Stimulated activated CD4-positive, alpha-beta T cell treated with anti-CD3 and anti-CD28 coated beads, Interleukin-1b, Interleukin-23, amount 100 ng/mL, for 1 hour (primary cell): ENCODE results near the gene C20orf202.

ENCODE experiments used
- DNase-seq, 2 donors: peaks; one replicate each; pipeline ENCODE4 v3.0.0-alpha.2; 2020; ENCODE audit warnings: low read depth in 2 of 2

Gene C20orf202

GRCh38 chr20:1202762-1203504 lies at the start of gene C20orf202:
Gene C20orf202, plus strand, starts transcription at chr20:1203454. Its CDS starts 132 bp downstream, at chr20:1203586.
- DNase-seq, result no peak

- no peak for DNase-seq
Measured at GRCh38 chr20:1154226-1154625, 49.0 kb upstream of the C20orf202 start.

GRCh38 chr20:1154691-1155090 lies 48.6 kb upstream of the C20orf202 start:
- no peak for DNase-seq

DNA sequence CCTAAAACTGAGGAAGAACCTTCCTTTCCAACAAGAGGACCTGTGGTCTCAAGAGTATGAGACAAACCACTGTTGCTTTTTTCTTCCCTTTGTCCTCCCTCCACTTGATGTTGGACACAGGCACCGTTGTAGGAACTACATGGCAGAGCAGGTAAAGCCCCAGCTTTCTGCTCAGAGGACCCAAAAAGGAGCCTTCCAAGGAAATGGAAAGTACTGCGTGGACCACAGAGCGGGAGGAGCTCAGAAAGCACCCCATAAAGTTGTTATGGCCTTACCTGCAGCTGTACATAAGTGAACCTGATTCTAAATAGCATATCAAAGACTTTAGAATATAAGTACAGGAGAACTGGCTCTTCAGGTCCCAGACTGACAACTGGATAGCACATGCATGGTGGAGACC lies 47.9 kb upstream of the C20orf202 start:
- DNase-seq, result no peak

- DNase-seq, result no peak
Measured at GRCh38 chr20:1160496-1160895, 42.8 kb upstream of the C20orf202 start.

DNA sequence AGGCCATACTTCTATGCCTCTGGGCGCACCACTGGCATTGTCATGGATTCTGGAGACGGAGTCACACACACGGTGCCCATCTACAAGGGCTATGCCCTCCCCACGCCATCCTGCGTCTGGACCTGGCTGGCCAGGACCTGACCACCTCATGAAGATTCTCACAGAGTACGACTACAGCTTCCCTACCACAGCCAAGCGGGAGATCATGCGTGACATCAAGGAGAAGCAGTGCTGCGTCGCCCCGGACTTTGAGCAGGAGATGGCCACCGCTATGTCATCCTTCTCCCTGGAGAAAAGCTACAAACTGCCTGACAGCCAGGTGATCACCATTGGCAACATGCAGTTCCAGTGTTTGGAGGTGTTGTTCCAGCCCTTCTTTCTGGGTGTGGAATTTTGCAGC lies 42.3 kb upstream of the C20orf202 start:
- no peak for DNase-seq

DNA sequence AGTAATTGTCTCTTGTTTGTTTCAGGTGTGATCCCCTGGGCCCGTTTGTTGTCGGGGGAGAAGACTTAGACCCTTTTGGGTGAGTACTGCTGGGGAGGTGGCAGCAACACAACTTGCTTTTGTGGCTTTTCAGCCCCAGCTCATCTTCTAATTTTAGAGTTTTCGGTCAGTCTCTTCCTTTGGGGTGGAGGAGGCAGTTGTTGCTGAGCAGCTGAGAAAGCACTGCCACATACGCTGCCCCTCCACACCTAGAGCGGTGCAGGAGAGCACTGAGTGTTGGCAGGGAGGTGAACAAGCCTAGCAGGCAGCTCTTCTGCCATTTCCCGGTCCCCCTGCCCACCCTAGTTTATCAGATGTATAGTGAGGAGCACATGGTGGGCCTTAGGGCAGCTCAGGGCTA lies 40.1 kb upstream of the C20orf202 start:
- DNase-seq, result no peak

DNA sequence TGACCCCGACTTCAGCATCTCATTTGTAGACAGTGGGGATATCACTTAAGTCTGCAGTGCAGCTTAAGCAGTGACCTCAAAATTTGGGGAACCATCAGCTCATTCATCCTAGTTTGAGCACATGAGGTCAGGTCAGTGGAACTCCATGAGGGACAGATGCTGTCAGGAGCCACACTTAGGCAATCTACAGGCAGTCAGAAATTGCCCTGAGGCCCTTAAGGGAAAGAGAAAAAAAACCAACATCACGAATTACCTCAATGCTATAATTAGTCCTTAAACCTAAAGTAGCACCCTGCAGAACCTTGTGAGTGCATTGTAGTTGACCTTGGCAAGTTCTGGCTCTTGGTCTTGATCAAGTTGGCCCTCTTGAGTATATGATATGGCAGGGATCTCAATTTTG lies 39.6 kb upstream of the C20orf202 start:
- DNase-seq, result no peak

GRCh38 chr20:1164871-1165270 lies 38.4 kb upstream of the C20orf202 start:
- no peak for DNase-seq

DNA sequence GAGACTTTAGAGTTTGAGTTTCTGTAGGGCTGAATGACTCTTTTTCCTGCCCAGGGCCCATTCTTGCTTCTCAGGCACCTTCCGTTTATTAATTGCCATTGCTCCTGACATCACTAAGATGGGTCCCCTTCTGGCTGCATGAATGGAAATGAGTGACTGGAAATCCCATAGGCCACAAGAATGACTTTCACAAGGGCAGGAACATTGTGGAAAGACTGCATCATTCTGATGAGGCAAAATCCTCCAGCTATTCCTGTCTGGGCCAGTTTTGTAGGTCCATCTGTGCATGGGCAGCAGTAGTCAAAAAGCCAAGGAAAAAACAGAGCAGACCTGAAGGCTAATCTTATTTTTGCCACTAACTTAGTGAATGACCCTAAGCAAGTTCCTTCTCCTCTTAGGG lies 37.7 kb upstream of the C20orf202 start:
- no peak for DNase-seq

DNA sequence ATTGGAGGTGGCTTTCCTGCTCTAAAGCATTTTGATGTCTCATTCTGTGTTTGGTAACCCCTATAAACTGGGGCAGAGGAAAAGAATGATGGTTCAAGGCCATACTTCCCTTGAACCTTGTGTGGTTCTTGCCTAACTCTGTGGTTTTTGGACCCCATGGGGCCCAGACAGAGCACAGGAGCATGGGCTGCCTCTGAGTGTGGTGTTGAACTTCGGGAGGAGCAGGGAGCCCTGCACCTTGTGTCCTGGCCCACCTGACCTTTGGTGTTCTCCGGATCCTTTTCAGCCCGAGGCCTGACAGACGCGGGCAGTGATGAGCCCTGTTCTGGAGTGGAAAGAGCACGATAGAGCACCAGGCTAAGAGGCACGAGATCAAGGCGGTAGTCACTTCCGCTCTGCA lies 37.3 kb upstream of the C20orf202 start:
- DNase-seq, result no peak

- DNase-seq, result no peak
Measured at GRCh38 chr20:1166948-1167720, 36.1 kb upstream of the C20orf202 start.

DNA sequence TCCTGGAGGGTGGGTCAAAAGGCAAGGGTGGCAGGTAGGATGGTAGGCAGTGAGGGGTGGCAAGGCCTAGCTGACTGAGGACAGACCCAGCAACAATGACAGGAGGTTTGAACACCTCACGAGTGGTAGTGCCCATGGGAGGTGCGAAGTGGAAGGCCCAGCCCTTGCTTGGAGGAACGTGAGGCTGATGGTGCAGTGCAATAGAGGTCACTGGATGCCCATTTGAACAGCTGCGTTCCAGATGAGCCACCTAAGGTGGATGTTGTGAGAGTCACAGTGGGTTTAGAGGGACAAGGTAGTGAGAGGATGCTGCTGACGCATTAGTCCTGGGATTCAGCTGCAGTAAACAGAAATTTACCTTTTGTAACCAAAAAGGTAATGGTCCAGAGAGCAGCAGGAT lies 34.0 kb upstream of the C20orf202 start:
- no peak for DNase-seq

DNA sequence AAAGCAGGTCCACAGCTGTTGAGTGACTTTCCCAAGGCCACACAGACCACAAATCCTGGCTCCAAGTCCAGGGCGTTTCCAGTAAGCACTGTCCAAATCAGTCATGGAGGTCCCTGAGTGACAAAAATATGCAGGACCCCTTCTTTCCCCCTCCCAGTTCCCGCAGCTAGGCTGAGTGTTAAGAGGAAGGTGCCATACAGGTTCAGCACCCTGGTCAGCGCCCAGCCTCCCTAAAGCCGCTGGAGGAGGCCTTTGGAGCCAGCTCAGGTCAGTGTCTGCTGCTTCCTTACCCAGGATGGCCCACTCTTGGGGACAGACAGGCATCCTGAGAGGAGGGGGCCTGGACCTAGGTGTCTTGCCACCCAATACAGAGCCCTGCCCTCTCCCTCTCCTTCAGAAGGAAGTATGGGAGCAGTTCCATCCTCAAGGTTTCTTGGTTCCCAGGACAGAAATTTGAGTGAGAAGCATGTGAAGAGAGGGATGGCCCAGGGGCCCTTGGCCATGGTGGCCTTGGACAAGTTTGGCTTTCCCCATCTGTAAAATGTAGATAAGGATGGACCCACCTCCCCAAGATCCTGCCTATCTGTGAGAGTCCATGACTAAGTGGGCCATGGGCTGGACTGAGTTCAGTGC lies 31.7 kb upstream of the C20orf202 start:
- no peak for DNase-seq

DNA sequence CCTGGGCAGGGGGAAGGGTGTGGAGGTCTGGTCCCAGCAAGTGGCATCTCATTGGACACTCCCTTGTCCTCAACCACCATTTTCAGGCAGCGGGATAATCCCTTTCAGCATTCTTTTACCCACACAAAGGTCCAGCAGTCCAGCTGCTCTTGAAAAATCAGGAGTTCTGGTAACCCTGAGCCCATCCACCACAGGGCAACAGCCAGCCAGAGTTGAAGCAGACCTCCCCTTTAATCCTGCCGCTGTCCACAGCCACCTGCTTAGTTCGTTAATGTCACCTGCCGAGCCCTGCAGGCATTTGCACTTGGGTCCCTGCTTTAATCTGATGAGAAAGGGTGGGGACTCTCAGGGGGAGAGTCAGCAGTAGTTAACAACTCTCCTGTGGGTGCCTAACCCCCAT lies 29.6 kb upstream of the C20orf202 start:
- DNase-seq, result no peak

DNA sequence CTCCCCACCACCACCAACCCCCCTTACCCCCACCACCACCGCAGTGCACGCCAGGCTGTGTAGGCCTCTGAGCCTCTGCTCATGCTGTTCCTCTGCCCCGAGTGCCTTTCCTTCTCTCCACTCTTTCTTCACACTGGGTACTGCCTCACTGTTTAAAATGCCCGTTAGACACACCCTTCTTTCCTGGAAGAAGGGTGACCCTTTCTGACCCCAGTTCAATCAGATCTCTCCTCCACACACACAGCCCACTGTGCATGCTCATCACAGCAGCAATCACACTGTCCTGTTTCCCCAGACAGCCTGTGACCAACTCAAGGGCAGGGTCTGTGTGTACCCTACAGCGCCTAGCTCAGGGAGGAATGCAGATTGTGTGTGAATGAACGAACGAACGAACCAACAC lies 28.5 kb upstream of the C20orf202 start:
- DNase-seq, result no peak

DNA sequence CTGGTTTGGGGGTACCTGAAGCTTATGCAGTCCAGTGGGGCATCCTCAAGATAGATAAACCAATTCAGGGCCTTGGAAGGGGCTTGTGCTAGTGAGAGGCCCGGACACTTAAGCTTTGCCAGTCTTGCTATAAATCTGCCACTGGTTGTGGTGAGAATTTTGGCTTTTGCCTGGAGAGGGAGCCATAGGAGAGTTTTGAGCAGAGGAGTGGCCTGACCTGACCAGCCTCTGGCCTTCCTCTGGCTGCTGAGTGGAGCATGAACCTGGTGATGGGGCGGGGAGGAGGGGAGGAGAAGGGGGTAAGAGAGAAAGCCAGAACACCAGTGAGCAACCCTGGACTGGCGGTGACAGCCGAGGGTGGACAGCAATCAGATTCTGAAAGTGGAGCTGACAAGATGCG lies 25.6 kb upstream of the C20orf202 start:
- no peak for DNase-seq

DNA sequence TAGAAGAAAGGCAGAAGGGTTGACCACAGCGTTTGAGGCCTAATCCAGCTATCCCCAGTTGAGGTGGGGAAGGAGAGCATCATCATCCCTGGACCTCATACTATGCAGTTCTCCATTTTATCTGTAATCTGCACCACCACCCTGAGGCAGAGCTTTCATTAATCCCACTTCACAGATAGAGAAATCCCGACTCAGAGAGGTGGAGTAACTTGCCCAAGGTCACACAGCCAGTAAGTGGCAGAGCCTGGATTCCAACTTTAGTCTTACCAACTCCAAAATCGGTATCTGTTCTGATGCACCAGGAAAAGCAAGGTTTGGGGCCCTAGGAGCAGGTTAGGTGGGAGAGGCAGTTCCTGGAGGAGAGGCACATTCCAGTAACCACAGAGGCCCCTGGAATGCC lies 25.2 kb upstream of the C20orf202 start:
- DNase-seq, result no peak

DNA sequence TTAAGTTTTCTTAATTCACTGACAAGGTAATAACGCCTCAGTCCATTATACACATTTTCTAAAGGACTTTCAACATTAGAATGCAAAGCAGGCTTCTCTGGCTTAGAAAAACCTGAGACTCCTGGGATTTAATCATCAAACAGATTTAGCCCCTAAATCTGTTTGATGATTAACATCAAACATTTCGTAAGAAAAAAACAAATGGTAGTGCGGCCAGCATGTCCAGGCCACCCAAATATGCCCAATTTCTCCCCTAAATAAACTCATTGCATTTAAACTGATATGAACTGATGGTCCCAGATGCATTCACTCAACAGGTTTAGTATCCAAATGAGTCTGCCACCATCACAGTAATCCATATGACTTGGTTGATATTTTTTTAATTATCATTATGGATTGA lies 24.6 kb upstream of the C20orf202 start:
- DNase-seq, result no peak

- no peak for DNase-seq
Measured at GRCh38 chr20:1180949-1181348, 22.3 kb upstream of the C20orf202 start.

- DNase-seq, result no peak
Measured at GRCh38 chr20:1182106-1182505, 21.1 kb upstream of the C20orf202 start.

DNA sequence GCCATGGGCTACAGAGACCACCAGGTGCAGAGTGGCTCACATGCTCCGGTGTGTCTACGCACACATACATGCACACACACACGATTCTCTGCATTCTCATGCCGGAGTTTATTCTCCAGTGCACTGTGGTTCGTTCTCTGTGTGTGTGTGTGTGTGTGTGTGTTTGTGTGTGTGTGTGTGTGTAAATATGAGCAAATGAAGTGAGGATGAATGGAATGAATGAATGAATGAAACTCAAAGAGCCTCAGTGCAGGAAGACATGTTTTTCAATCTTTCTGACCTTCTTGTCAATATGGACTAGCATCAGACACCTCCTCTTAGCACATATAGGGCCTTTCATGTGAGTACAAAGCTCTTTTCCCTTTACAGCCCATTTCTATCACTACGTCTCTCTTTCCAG lies 20.1 kb upstream of the C20orf202 start:
- no peak for DNase-seq

- no peak for DNase-seq
Measured at GRCh38 chr20:1184260-1184637, 19.0 kb upstream of the C20orf202 start.
